GM21367 (cell line): ENCODE measurements around the gene CDKN1C.

Experiments used
- ATAC-seq: cut with Tn5 transposase; IDR thresholded peaks from one replicate; pipeline ENCODE4 v1.9.1; 2021; ENCODE audit not compliant: unreplicated experiment

Gene CDKN1C

GRCh38 chr11:2923446-2924375 is 38.1 kb upstream of the CDKN1C start:
- no peak for ATAC-seq

- no peak for ATAC-seq
Measured at GRCh38 chr11:2922655-2923054, 37.1 kb upstream of the CDKN1C start.

GRCh38 chr11:2921742-2922493 is 36.3 kb upstream of the CDKN1C start:
- no peak for ATAC-seq

GRCh38 chr11:2921261-2921660 is 35.7 kb upstream of the CDKN1C start:
- ATAC-seq = no peak

- no peak for ATAC-seq
Measured at GRCh38 chr11:2920343-2920742, 34.8 kb upstream of the CDKN1C start.

GRCh38 chr11:2919837-2920236 is 34.3 kb upstream of the CDKN1C start:
- ATAC-seq = no peak

GRCh38 chr11:2919188-2919587 is 33.6 kb upstream of the CDKN1C start:
- ATAC-seq = no peak

GRCh38 chr11:2917842-2918490 is 32.4 kb upstream of the CDKN1C start:
- no peak for ATAC-seq

- ATAC-seq = no peak
Measured at GRCh38 chr11:2916892-2917645, 31.5 kb upstream of the CDKN1C start.

- no peak for ATAC-seq
Measured at GRCh38 chr11:2916114-2916891, 30.7 kb upstream of the CDKN1C start.

GRCh38 chr11:2915473-2915872 is 29.9 kb upstream of the CDKN1C start:
- no peak for ATAC-seq

GRCh38 chr11:2914455-2915195 is 29.1 kb upstream of the CDKN1C start:
- ATAC-seq = no peak

- ATAC-seq = no peak
Measured at GRCh38 chr11:2913776-2914175, 28.2 kb upstream of the CDKN1C start.

- ATAC-seq = no peak
Measured at GRCh38 chr11:2913019-2913431, 27.4 kb upstream of the CDKN1C start.

GRCh38 chr11:2912498-2912897 is 26.9 kb upstream of the CDKN1C start:
- ATAC-seq = no peak

GRCh38 chr11:2911785-2912391 is 26.3 kb upstream of the CDKN1C start:
- no peak for ATAC-seq

- no peak for ATAC-seq
Measured at GRCh38 chr11:2911088-2911784, 25.7 kb upstream of the CDKN1C start.

- no peak for ATAC-seq
Measured at GRCh38 chr11:2910401-2910955, 24.9 kb upstream of the CDKN1C start.
